OCI-LY7 (cell line): ENCODE results near the gene DNAJC21.

Experiments
- CTCF ChIP-seq: fragments of 200-600 bp; sonication (generic); conservative IDR thresholded peaks from 2 replicates; pipeline ENCODE4 v1.5.1; 2014; ENCODE audit warnings: mild to moderate bottlenecking, antibody characterized with exemption, low read length, moderate library complexity, mixed read lengths
- EZH2phosphoT487 ChIP-seq: fragments of 200-600 bp; sonication (generic); IDR thresholded peaks from 2 replicates; pipeline ENCODE4 v1.6.1; 2018; ENCODE audit warnings: low read depth, borderline replicate concordance, mild to moderate bottlenecking, mixed run types, antibody characterized with exemption, low read length, moderate library complexity, mixed read lengths

- TF ChIP-seq CTCF (no peak), EZH2phosphoT487 (no peak)
Measured at GRCh38 chr5:34926318-34926888, 3.0 kb upstream of the DNAJC21 start.
